Measurements from ENCODE around the gene NOL11.
"Not testable (repeated sequence)": the region's sequence is repeated elsewhere in the genome, so short reads cannot be mapped to it uniquely, and the experiment has no call there.

Gene NOL11

GRCh38 chr17:67751101-67752074 lies 33.7 kb downstream of the NOL11 start:
- Histone ChIP-seq H3K4me3 (ENCODE audit: insufficient read depth, low read depth, low read length, poor library complexity, severe bottlenecking) (no peak overlapping the region), H3K36me3 (ENCODE audit: control insufficient read depth, insufficient read depth, low read length) (peaks cover 31% of the 10 kb centered on the region), H3K4me1 (ENCODE audit: control insufficient read depth, insufficient read depth, low read length, poor library complexity, severe bottlenecking) (no peaks in the 10 kb centered on the region), H3K27ac (ENCODE audit: insufficient read depth, low read length, poor library complexity, severe bottlenecking) (no peak overlapping the region), H3K27me3 (replicated peaks; ENCODE audit: control insufficient read depth, insufficient read depth, low read length, poor library complexity, severe bottlenecking) (no peaks in the 10 kb centered on the region), H3K9me3 (ENCODE audit: control insufficient read depth, low read length) (no peaks in the 10 kb centered on the region)
- DNase-seq, result no peak

DNA sequence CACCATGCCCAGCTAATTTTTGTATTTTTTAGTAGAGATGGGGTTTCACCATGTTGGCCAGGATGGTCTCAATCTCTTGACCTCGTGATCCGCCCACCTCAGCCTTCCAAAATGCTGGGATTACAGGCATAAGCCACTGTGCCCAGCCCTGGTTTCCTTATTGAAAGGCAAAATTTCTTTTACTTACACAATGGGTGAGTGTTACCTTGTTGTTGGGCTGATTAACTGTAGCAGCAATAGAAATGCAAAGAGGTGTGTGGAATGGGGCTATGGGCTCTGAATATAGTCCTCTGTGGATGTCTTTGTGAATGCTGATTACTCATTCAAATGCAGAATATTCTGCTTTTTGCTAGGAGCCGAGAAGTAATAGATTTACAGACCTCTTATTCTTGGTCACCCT lies 34.4 kb downstream of the NOL11 start:
- not testable (repeated sequence) for H3K27ac ChIP-seq (ENCODE audit: insufficient read depth, low read length, poor library complexity, severe bottlenecking); H3K4me3 ChIP-seq (ENCODE audit: insufficient read depth, low read depth, low read length, poor library complexity, severe bottlenecking); DNase-seq; H3K9me3 ChIP-seq (ENCODE audit: control insufficient read depth, low read length); H3K27me3 ChIP-seq (replicated peaks; ENCODE audit: control insufficient read depth, insufficient read depth, low read length, poor library complexity, severe bottlenecking); H3K4me1 ChIP-seq (ENCODE audit: control insufficient read depth, insufficient read depth, low read length, poor library complexity, severe bottlenecking)
- peaks cover 28% of the 10 kb centered on the region for H3K36me3 ChIP-seq (ENCODE audit: control insufficient read depth, insufficient read depth, low read length)

- Histone ChIP-seq H3K4me1 (ENCODE audit: control insufficient read depth, insufficient read depth, low read length, poor library complexity, severe bottlenecking) (no peaks in the 10 kb centered on the region), H3K36me3 (ENCODE audit: control insufficient read depth, insufficient read depth, low read length) (peaks cover 23% of the 10 kb centered on the region), H3K9me3 (ENCODE audit: control insufficient read depth, low read length) (no peaks in the 10 kb centered on the region), H3K27me3 (replicated peaks; ENCODE audit: control insufficient read depth, insufficient read depth, low read length, poor library complexity, severe bottlenecking) (no peaks in the 10 kb centered on the region), H3K27ac (ENCODE audit: insufficient read depth, low read length, poor library complexity, severe bottlenecking) (no peak overlapping the region), H3K4me3 (ENCODE audit: insufficient read depth, low read depth, low read length, poor library complexity, severe bottlenecking) (no peak overlapping the region)
- no peak for DNase-seq
Measured at GRCh38 chr17:67753026-67753425, 35.3 kb downstream of the NOL11 start.

- Histone ChIP-seq H3K4me3 (ENCODE audit: insufficient read depth, low read depth, low read length, poor library complexity, severe bottlenecking) (no peak overlapping the region), H3K27ac (ENCODE audit: insufficient read depth, low read length, poor library complexity, severe bottlenecking) (no peak overlapping the region), H3K36me3 (ENCODE audit: control insufficient read depth, insufficient read depth, low read length) (peaks cover 15% of the 10 kb centered on the region), H3K27me3 (replicated peaks; ENCODE audit: control insufficient read depth, insufficient read depth, low read length, poor library complexity, severe bottlenecking) (no peaks in the 10 kb centered on the region), H3K4me1 (ENCODE audit: control insufficient read depth, insufficient read depth, low read length, poor library complexity, severe bottlenecking) (no peaks in the 10 kb centered on the region), H3K9me3 (ENCODE audit: control insufficient read depth, low read length) (no peaks in the 10 kb centered on the region)
- no peak for DNase-seq
Measured at GRCh38 chr17:67754001-67754400, 36.3 kb downstream of the NOL11 start.

DNA sequence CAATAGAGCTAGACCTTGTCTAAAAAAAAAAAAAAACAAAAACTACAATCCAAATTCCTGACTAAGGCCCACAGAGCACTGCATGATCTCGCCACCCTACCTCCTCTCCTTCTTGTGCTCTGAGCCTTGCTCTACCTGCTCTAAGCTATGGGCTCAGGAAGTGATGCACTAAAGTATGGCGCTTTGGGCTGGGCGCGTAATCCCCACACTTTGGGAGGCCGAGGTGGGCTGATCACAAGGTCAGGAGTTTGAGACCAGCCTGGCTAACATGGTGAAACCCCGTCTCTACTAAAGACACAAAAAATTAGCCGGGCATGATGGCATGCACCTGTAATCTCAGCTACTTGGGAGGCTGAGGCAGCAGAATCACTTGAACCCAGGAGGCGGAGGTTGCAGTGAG lies 37.0 kb downstream of the NOL11 start:
- H3K36me3 ChIP-seq (ENCODE audit: control insufficient read depth, insufficient read depth, low read length), result peaks cover 12% of the 10 kb centered on the region
- not testable (repeated sequence) for H3K27ac ChIP-seq (ENCODE audit: insufficient read depth, low read length, poor library complexity, severe bottlenecking); H3K9me3 ChIP-seq (ENCODE audit: control insufficient read depth, low read length); H3K27me3 ChIP-seq (replicated peaks; ENCODE audit: control insufficient read depth, insufficient read depth, low read length, poor library complexity, severe bottlenecking); H3K4me3 ChIP-seq (ENCODE audit: insufficient read depth, low read depth, low read length, poor library complexity, severe bottlenecking); H3K4me1 ChIP-seq (ENCODE audit: control insufficient read depth, insufficient read depth, low read length, poor library complexity, severe bottlenecking); DNase-seq

GRCh38 chr17:67756766-67757165 lies 39.0 kb downstream of the NOL11 start:
- not testable (repeated sequence) for H3K4me3 ChIP-seq (ENCODE audit: insufficient read depth, low read depth, low read length, poor library complexity, severe bottlenecking); DNase-seq; H3K4me1 ChIP-seq (ENCODE audit: control insufficient read depth, insufficient read depth, low read length, poor library complexity, severe bottlenecking); H3K36me3 ChIP-seq (ENCODE audit: control insufficient read depth, insufficient read depth, low read length); H3K27ac ChIP-seq (ENCODE audit: insufficient read depth, low read length, poor library complexity, severe bottlenecking); H3K9me3 ChIP-seq (ENCODE audit: control insufficient read depth, low read length); H3K27me3 ChIP-seq (replicated peaks; ENCODE audit: control insufficient read depth, insufficient read depth, low read length, poor library complexity, severe bottlenecking)

DNA sequence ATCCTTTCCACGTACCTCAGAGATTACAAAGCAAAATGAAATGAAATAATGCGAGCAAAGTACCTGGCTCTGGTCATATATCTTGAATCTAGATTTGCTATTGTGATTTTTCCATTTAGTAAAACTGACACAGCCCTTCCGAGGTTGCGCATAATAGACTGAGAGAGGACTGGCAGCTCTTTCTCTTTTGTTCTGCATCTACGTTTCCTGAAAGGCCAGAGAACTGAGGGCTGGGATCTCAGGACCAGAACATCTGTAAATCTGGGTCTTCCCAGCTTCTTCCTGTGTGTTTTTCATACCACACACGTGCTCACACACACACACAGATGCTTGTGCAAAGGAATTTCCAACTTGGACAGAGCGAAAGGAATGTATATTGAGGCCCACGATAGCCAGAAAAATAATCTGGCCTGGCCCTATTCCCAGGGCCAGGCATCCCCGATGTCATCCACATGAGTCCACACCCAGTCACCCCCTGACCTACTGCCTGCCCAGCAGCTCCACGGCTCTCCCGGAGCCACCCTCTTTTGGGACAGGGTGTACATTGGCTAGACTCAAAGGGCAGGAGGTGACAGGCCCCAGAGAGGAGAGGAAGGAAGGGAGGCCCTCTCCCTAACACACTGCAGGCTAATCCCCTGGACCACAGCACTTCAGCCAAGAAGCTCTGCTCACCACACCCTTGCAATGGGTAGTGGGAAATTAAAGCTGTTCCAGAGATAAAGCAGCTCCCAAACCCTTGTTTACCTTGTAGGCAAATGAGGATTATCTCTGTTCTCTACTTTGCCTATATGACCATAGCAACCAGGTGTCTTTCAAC lies 41.8 kb downstream of the NOL11 start:
- no peaks in the 10 kb centered on the region for H3K4me1 ChIP-seq (ENCODE audit: control insufficient read depth, insufficient read depth, low read length, poor library complexity, severe bottlenecking)
- DNase-seq, result no peak
- H3K36me3 ChIP-seq (ENCODE audit: control insufficient read depth, insufficient read depth, low read length), result no peaks in the 10 kb centered on the region
- no peaks in the 10 kb centered on the region for H3K27me3 ChIP-seq (replicated peaks; ENCODE audit: control insufficient read depth, insufficient read depth, low read length, poor library complexity, severe bottlenecking)
- H3K27ac ChIP-seq (ENCODE audit: insufficient read depth, low read length, poor library complexity, severe bottlenecking), result no peak overlapping the region
- H3K4me3 ChIP-seq (ENCODE audit: insufficient read depth, low read depth, low read length, poor library complexity, severe bottlenecking), result no peak overlapping the region
- H3K9me3 ChIP-seq (ENCODE audit: control insufficient read depth, low read length), result no peaks in the 10 kb centered on the region

DNA sequence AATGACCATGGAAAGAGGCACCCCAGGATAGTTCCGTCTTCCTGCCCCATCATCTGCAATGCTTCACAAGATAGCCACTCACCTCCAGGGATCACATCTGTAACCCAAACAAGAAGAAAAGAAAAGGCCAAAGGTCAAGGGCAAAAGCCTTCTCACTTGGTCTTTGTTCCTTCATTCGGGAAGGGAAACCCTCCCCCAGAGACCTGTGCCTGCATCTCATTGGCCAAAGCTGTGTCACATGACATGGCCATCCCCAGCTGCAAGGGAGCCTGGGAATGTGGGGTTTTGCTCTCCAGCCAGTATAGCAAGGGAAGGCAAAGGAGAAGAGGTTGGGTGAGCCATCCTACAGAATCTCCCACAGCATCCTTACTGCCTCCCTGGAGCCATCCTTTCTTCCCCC lies 47.9 kb downstream of the NOL11 start:
- no peaks in the 10 kb centered on the region for H3K4me1 ChIP-seq (ENCODE audit: control insufficient read depth, insufficient read depth, low read length, poor library complexity, severe bottlenecking)
- H3K36me3 ChIP-seq (ENCODE audit: control insufficient read depth, insufficient read depth, low read length), result no peaks in the 10 kb centered on the region
- no peak overlapping the region for H3K27ac ChIP-seq (ENCODE audit: insufficient read depth, low read length, poor library complexity, severe bottlenecking)
- no peaks in the 10 kb centered on the region for H3K9me3 ChIP-seq (ENCODE audit: control insufficient read depth, low read length)
- H3K4me3 ChIP-seq (ENCODE audit: insufficient read depth, low read depth, low read length, poor library complexity, severe bottlenecking), result no peak overlapping the region
- no peaks in the 10 kb centered on the region for H3K27me3 ChIP-seq (replicated peaks; ENCODE audit: control insufficient read depth, insufficient read depth, low read length, poor library complexity, severe bottlenecking)
- no peak for DNase-seq

DNA sequence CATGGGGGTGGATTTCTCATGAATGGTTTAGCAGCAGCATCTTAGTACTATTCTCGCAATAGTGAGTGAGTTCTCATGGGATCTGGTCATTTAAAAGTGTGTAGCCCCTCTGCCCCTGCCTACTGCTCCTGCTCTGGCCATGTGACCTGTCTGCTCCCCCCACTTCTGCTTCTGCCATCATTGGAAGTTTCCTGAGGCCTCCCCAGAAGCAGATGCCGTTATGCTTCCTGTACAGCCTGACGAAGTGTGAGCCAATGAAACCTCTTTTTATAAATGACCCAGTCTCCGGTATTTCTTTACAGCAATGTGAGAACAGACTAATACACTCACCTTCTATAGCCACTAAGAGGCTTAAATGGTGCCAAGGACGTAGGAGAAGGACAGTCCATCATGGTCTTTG lies 51.5 kb downstream of the NOL11 start:
- Histone ChIP-seq H3K4me1 (ENCODE audit: control insufficient read depth, insufficient read depth, low read length, poor library complexity, severe bottlenecking) (no peaks in the 10 kb centered on the region), H3K9me3 (ENCODE audit: control insufficient read depth, low read length) (no peaks in the 10 kb centered on the region), H3K4me3 (ENCODE audit: insufficient read depth, low read depth, low read length, poor library complexity, severe bottlenecking) (no peak overlapping the region), H3K27me3 (replicated peaks; ENCODE audit: control insufficient read depth, insufficient read depth, low read length, poor library complexity, severe bottlenecking) (no peaks in the 10 kb centered on the region), H3K27ac (ENCODE audit: insufficient read depth, low read length, poor library complexity, severe bottlenecking) (no peak overlapping the region), H3K36me3 (ENCODE audit: control insufficient read depth, insufficient read depth, low read length) (no peaks in the 10 kb centered on the region)
- DNase-seq, result no peak

DNA sequence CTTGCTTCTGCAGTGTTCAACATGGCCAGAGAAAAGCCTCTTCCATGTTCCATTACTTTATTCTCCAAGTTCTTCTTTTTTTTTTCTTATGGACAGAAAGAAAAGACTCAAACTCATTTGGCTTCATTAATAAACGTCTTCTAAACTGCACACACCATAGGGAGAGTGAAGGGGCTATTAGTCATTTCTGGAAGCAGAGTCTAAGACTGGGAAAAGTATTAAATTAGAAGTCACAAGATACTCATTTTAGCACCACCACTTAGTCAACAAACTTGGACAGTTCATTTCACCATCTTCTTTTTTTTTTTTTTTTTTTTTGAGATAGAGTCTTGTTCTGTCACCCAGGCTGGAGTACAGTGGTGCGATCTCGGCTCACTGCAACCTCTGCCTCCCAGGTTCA lies 52.8 kb downstream of the NOL11 start:
- Histone ChIP-seq H3K4me1 (ENCODE audit: control insufficient read depth, insufficient read depth, low read length, poor library complexity, severe bottlenecking) (no peaks in the 10 kb centered on the region), H3K9me3 (ENCODE audit: control insufficient read depth, low read length) (no peaks in the 10 kb centered on the region), H3K4me3 (ENCODE audit: insufficient read depth, low read depth, low read length, poor library complexity, severe bottlenecking) (no peak overlapping the region), H3K36me3 (ENCODE audit: control insufficient read depth, insufficient read depth, low read length) (no peaks in the 10 kb centered on the region), H3K27me3 (replicated peaks; ENCODE audit: control insufficient read depth, insufficient read depth, low read length, poor library complexity, severe bottlenecking) (no peaks in the 10 kb centered on the region), H3K27ac (ENCODE audit: insufficient read depth, low read length, poor library complexity, severe bottlenecking) (no peak overlapping the region)
- DNase-seq, result no peak
